ENCODE results near the gene ETS2.

Gene ETS2

DNA sequence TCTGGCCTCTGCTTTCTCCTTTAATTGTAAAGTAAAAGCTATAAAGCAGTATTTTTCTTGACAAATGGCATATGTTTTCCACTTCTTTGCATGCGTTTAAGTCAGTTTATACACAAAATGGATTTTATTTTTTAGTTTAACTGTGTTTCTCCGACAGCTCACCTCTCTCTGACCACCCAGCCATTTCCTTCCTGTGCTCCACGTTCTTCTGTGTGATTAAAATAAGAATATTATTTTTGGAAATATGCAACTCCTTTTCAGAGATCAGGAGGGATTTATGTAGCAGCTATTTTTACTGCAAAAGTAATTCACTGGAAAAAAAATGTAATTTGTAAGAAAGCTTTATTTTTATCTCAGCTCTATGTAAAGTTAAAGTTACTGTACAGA is 18.0 kb downstream of the ETS2 start:
- Histone ChIP-seq H3K4me2 (ENCODE audit: low read depth, low read length, poor library complexity, severe bottlenecking) (no peak overlapping the region), H3K27ac (ENCODE audit: low read depth, low read length) (no peak overlapping the region), H3K9me2 (replicated peaks; ENCODE audit: insufficient read depth, low read length) (no peaks in the 10 kb centered on the region), H3K27me3 (ENCODE audit: low read length) (no peaks in the 10 kb centered on the region), H3F3A (ENCODE audit: insufficient read depth) (no peaks in the 10 kb centered on the region), H4K20me1 (ENCODE audit: low read depth, low read length) (no peaks in the 10 kb centered on the region), H3K4me3 (ENCODE audit: insufficient read depth, low read length, poor library complexity, severe bottlenecking) (no peak overlapping the region), H2AFZ (ENCODE audit: low read depth, low read length, severe bottlenecking) (no peak overlapping the region), H3K9me3 (ENCODE audit: insufficient read depth, low read length) (peaks cover 14% of the 10 kb centered on the region; the same call in 1 of the 2 replicates), H3K36me3 (ENCODE audit: low read length) (peaks cover 31% of the 10 kb centered on the region), H3K79me2 (ENCODE audit: insufficient read depth, low read length) (no peaks in the 10 kb centered on the region), H3K9ac (ENCODE audit: low read length) (no peak overlapping the region)
- no peak for TF ChIP-seq EZH2phosphoT487 (conservative IDR thresholded peaks at IDR 0.05; ENCODE audit: low read length)
- TF ChIP-seq, protein P1, sequence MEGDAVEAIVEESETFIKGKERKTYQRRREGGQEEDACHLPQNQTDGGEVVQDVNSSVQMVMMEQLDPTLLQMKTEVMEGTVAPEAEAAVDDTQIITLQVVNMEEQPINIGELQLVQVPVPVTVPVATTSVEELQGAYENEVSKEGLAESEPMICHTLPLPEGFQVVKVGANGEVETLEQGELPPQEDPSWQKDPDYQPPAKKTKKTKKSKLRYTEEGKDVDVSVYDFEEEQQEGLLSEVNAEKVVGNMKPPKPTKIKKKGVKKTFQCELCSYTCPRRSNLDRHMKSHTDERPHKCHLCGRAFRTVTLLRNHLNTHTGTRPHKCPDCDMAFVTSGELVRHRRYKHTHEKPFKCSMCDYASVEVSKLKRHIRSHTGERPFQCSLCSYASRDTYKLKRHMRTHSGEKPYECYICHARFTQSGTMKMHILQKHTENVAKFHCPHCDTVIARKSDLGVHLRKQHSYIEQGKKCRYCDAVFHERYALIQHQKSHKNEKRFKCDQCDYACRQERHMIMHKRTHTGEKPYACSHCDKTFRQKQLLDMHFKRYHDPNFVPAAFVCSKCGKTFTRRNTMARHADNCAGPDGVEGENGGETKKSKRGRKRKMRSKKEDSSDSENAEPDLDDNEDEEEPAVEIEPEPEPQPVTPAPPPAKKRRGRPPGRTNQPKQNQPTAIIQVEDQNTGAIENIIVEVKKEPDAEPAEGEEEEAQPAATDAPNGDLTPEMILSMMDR (IDR thresholded peaks at IDR 0.05; ENCODE audit: insufficient read depth, low read length, poor library complexity, severe bottlenecking): no peak

DNA sequence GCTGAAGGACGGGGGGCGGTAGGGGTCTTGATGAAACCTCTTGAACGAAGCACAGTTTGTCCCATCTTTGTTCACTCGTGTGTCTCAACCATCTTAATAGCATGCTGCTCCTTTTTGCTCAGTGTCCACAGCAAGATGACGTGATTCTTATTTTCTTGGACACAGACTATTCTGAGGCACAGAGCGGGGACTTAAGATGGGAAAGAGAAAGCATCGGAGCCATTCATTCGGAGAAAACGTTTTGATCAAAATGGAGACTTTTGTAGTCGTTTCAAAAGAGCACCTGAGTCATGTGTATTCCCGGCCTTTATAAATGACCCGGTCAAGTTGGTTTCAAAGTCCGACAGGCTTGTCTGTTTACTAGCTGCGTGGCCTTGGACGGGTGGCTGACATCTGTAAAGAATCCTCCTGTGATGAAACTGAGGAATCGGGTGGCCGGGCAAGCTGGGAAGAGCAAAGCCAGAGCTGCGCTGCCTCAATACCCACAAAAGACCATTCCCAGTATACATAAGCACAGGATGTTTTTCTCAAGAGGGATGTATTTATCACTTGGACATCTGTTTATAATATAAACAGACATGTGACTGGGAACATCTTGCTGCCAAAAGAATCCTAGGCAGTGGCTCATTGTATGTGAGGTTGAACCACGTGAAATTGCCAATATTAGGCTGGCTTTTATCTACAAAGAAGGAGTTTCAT is 18.5 kb downstream of the ETS2 start:
- Histone ChIP-seq H3K27ac (ENCODE audit: low read depth, low read length) (no peak overlapping the region), H3K27me3 (ENCODE audit: low read length) (no peaks in the 10 kb centered on the region), H3F3A (ENCODE audit: insufficient read depth) (no peaks in the 10 kb centered on the region), H3K79me2 (ENCODE audit: insufficient read depth, low read length) (no peaks in the 10 kb centered on the region), H3K9me3 (ENCODE audit: insufficient read depth, low read length) (peaks cover 14% of the 10 kb centered on the region; the same call in 1 of the 2 replicates), H3K9ac (ENCODE audit: low read length) (no peak overlapping the region), H3K9me2 (replicated peaks; ENCODE audit: insufficient read depth, low read length) (no peaks in the 10 kb centered on the region), H3K36me3 (ENCODE audit: low read length) (peaks cover 26% of the 10 kb centered on the region), H3K4me3 (ENCODE audit: insufficient read depth, low read length, poor library complexity, severe bottlenecking) (no peak overlapping the region), H2AFZ (ENCODE audit: low read depth, low read length, severe bottlenecking) (no peak overlapping the region), H3K4me2 (ENCODE audit: low read depth, low read length, poor library complexity, severe bottlenecking) (no peak overlapping the region), H4K20me1 (ENCODE audit: low read depth, low read length) (no peaks in the 10 kb centered on the region)
- TF ChIP-seq EZH2phosphoT487 (conservative IDR thresholded peaks at IDR 0.05; ENCODE audit: low read length): no peak
- TF ChIP-seq, protein P1 (IDR thresholded peaks at IDR 0.05; ENCODE audit: insufficient read depth, low read length, poor library complexity, severe bottlenecking): no peak

DNA sequence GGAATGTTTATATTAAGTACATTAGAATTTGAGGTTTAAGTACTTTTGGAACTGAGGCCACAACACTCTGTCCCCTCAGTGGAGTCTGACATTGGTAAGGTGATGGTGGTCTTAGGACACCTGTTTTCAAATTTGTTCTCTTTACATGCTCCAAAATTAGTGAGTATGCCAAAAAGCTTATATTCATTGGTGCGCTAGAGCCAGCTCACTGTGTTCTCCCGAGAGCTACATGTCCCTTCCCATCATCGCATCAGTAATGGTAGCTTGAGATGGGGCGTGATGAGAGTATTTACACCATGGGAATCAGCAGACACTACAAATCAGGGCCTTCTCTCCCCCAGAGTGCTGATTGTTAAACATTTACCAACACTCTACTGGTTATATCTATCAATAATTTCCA is 19.5 kb downstream of the ETS2 start:
- Histone ChIP-seq H3K79me2 (ENCODE audit: insufficient read depth, low read length) (no peaks in the 10 kb centered on the region), H3K4me2 (ENCODE audit: low read depth, low read length, poor library complexity, severe bottlenecking) (no peak overlapping the region), H3K27ac (ENCODE audit: low read depth, low read length) (no peak overlapping the region), H3K9me2 (replicated peaks; ENCODE audit: insufficient read depth, low read length) (no peaks in the 10 kb centered on the region), H3K36me3 (ENCODE audit: low read length) (peaks cover 20% of the 10 kb centered on the region; the same call in 1 of the 2 replicates), H3K4me3 (ENCODE audit: insufficient read depth, low read length, poor library complexity, severe bottlenecking) (no peak overlapping the region), H3K27me3 (ENCODE audit: low read length) (no peaks in the 10 kb centered on the region), H2AFZ (ENCODE audit: low read depth, low read length, severe bottlenecking) (no peak overlapping the region), H3K9me3 (ENCODE audit: insufficient read depth, low read length) (peaks cover 14% of the 10 kb centered on the region; the same call in 1 of the 2 replicates), H3K9ac (ENCODE audit: low read length) (no peak overlapping the region), H3F3A (ENCODE audit: insufficient read depth) (no peaks in the 10 kb centered on the region), H4K20me1 (ENCODE audit: low read depth, low read length) (no peaks in the 10 kb centered on the region)
- TF ChIP-seq, protein P1 (IDR thresholded peaks at IDR 0.05; ENCODE audit: insufficient read depth, low read length, poor library complexity, severe bottlenecking): no peak
- TF ChIP-seq EZH2phosphoT487 (conservative IDR thresholded peaks at IDR 0.05; ENCODE audit: low read length): no peak
